Left ventricle myocardium inferior (tissue), 1 donor: ENCODE results near the gene ABHD12. TPM values are rescaled to one million over a fixed set of nuclear protein-coding genes. Genes with fewer than 3 reads are reported as not detected.
"Not testable (repeated sequence)": the region's sequence is repeated elsewhere in the genome, so short reads cannot be mapped to it uniquely, and the experiment has no call there.

Experiments used
- DNase-seq: peaks from one replicate; pipeline ENCODE4 v3.0.0-alpha.2; 2020
- H3K27ac ChIP-seq: fragments of 200-600 bp; replicated peaks from 2 replicates; pipeline ENCODE4 v1.8.0; 2021
- H3K27me3 ChIP-seq: fragments of 200-600 bp; 2 replicates; pipeline ENCODE4 v1.8.0; 2021; ENCODE audit warnings: low read depth
- H3K36me3 ChIP-seq: fragments of 200-600 bp; 2 replicates; pipeline ENCODE4 v1.8.0; 2021
- H3K4me1 ChIP-seq: fragments of 200-600 bp; 2 replicates; pipeline ENCODE4 v1.8.0; 2021
- H3K4me3 ChIP-seq: fragments of 200-600 bp; 2 replicates; pipeline ENCODE4 v1.8.0; 2021; ENCODE audit warnings: mild to moderate bottlenecking, moderate library complexity
- H3K9me3 ChIP-seq: fragments of 200-600 bp; replicated peaks from 2 replicates; pipeline ENCODE4 v1.8.0; 2021
- intact Hi-C: fragments of 100-400 bp; cut with micrococcal nuclease; formaldehyde crosslinking; loops from one replicate; pipeline ENCODE4 v1.11.0; 2022
- total RNA-seq: library from RNA; stranded (reverse); fragmentation: NEBNext Ultra II Directional; extraction: Animal tissue kit (Norgen Biotek cat#: 25700); gene quantifications from one replicate; pipeline ENCODE4 v1.2.1, GENCODE V29; 2021
- TF ChIP-seq, protein P1 (sequence below): fragments of 200-600 bp; IDR thresholded peaks from 2 replicates; pipeline ENCODE4 v1.8.0; 2021; ENCODE audit warnings: antibody characterized with exemption, mild to moderate bottlenecking, borderline replicate concordance
- donor health status: DM: no; HTN: yes; CAD: no; lungs with severe emphysema.

Gene ABHD12
- total RNA-seq, 1 donor from 2014 or later, result 23.2 TPM

GRCh38 chr20:25271486-25272222 is 119.0 kb downstream of the ABHD12 start:
- intact Hi-C loops, result no loop called here
- Histone ChIP-seq H3K4me1 (peaks cover 78% of the 10 kb centered on the region), H3K27me3 (no peaks in the 10 kb centered on the region), H3K27ac (peak overlapping the region; percentile 87), H3K9me3 (no peaks in the 10 kb centered on the region), H3K36me3 (peaks cover 80% of the 10 kb centered on the region), H3K4me3 (no peak overlapping the region)
- TF ChIP-seq, protein P1, sequence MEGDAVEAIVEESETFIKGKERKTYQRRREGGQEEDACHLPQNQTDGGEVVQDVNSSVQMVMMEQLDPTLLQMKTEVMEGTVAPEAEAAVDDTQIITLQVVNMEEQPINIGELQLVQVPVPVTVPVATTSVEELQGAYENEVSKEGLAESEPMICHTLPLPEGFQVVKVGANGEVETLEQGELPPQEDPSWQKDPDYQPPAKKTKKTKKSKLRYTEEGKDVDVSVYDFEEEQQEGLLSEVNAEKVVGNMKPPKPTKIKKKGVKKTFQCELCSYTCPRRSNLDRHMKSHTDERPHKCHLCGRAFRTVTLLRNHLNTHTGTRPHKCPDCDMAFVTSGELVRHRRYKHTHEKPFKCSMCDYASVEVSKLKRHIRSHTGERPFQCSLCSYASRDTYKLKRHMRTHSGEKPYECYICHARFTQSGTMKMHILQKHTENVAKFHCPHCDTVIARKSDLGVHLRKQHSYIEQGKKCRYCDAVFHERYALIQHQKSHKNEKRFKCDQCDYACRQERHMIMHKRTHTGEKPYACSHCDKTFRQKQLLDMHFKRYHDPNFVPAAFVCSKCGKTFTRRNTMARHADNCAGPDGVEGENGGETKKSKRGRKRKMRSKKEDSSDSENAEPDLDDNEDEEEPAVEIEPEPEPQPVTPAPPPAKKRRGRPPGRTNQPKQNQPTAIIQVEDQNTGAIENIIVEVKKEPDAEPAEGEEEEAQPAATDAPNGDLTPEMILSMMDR, result no peak
- DNase-seq, result peak; percentile 6

GRCh38 chr20:25270829-25271251 is 119.8 kb downstream of the ABHD12 start:
- peak; percentile 11 for DNase-seq
- H3K4me1 ChIP-seq, result peaks cover 70% of the 10 kb centered on the region
- H3K27me3 ChIP-seq, result no peaks in the 10 kb centered on the region
- TF ChIP-seq, protein P1, result no peak
- intact Hi-C loops, result no loop called here
- no peaks in the 10 kb centered on the region for H3K9me3 ChIP-seq
- H3K36me3 ChIP-seq, result peaks cover 77% of the 10 kb centered on the region
- no peak overlapping the region for H3K4me3 ChIP-seq
- peak overlapping the region; percentile 87 for H3K27ac ChIP-seq

- TF ChIP-seq, protein P1, result no peak
- intact Hi-C loops, result no loop called here
- DNase-seq, result peak; percentile 4
- Histone ChIP-seq H3K4me3 (no peak overlapping the region), H3K27me3 (no peaks in the 10 kb centered on the region), H3K4me1 (peaks cover 60% of the 10 kb centered on the region), H3K27ac (no peak overlapping the region), H3K9me3 (no peaks in the 10 kb centered on the region), H3K36me3 (peaks cover 71% of the 10 kb centered on the region)
Measured at GRCh38 chr20:25269833-25270170, 120.8 kb downstream of the ABHD12 start.

DNA sequence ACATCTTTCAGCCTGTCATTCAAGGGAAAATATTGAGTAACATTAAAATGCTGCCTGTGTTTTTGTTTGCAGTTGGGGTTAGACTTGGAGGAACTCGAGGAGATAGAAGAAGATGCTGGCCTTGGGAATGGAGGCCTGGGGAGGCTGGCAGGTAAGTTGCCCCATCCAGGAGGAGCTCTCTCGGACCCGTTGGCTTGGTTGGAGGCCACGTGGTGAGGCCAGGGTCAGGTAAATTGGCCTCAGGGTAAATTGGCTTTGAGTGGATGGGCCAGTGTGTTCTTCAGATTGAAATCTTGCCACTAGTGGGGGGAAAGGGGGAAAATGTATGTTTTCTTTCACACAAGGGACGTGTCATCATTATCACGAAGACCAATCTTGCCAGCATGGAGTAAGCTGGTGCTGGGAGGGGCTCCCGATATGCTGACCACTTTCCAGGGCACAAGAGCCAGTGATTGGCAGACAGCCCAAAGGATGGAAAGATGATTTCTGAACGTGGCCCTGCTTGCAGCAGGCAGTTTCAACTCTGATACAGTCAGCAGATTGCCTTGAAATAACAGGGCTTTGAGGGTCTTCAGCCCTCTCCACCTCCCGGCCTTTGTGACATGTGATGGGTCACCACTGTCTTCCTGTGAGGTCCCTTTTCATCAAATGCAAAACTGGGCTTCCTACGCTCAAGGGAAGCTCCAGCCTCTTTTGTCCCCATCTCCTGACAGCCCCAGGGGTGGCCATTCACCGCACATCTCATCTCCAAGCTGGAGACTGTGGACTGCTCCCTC is 121.4 kb downstream of the ABHD12 start:
- intact Hi-C loops, result no loop called here
- Histone ChIP-seq H3K27ac (no peak overlapping the region), H3K4me3 (no peak overlapping the region), H3K4me1 (peaks cover 54% of the 10 kb centered on the region), H3K27me3 (no peaks in the 10 kb centered on the region), H3K9me3 (no peaks in the 10 kb centered on the region), H3K36me3 (peaks cover 65% of the 10 kb centered on the region)
- TF ChIP-seq, protein P1, result no peak
- no peak for DNase-seq

GRCh38 chr20:25260770-25261437 is 129.7 kb downstream of the ABHD12 start:
- H3K27me3 ChIP-seq, H3K27ac ChIP-seq, DNase-seq, H3K9me3 ChIP-seq, H3K4me3 ChIP-seq, intact Hi-C loops: not testable (repeated sequence)
- peaks cover 42% of the 10 kb centered on the region for H3K4me1 ChIP-seq
- H3K36me3 ChIP-seq, result peaks cover 46% of the 10 kb centered on the region
